ENCODE measurements around the gene NUP43.

Gene NUP43

GRCh38 chr6:149727793-149728498 is 18.4 kb downstream of the NUP43 start:
- 0 out of 2 replicates have a peak, but pooled peaks cover 3% of the 10 kb centered on the region for H3K36me3 ChIP-seq (ENCODE audit: insufficient read depth)
- H3K4me2 ChIP-seq, result no peak overlapping the region
- no peaks in the 10 kb centered on the region for H3K79me2 ChIP-seq (ENCODE audit: insufficient read depth, low read depth)
- H3K27me3 ChIP-seq (ENCODE audit: insufficient read depth, low read depth), result no peaks in the 10 kb centered on the region
- no peak overlapping the region for H3K27ac ChIP-seq
- no peak overlapping the region for H3K4me3 ChIP-seq (IDR thresholded peaks at IDR 0.05; ENCODE audit: insufficient read depth, low read depth, low read length)
- no peak overlapping the region for H2AFZ ChIP-seq (ENCODE audit: low read depth)
- TF ChIP-seq CTCF (conservative IDR thresholded peaks at IDR 0.05; ENCODE audit: low read depth, low read length), result no peak
- H3K9ac ChIP-seq, result no peak overlapping the region
- no peaks in the 10 kb centered on the region for H3K4me1 ChIP-seq (ENCODE audit: low read depth, poor library complexity, severe bottlenecking)
- H4K20me1 ChIP-seq (ENCODE audit: insufficient read depth), result no peaks in the 10 kb centered on the region

- H3K36me3 ChIP-seq (ENCODE audit: insufficient read depth), result 0 out of 2 replicates have a peak, but pooled peaks cover 3% of the 10 kb centered on the region
- H3K9ac ChIP-seq, result no peak overlapping the region
- TF ChIP-seq CTCF (conservative IDR thresholded peaks at IDR 0.05; ENCODE audit: low read depth, low read length), result no peak
Observed at GRCh38 chr6:149725785-149726184, 20.5 kb downstream of the NUP43 start.

GRCh38 chr6:149723771-149724417 is 22.4 kb downstream of the NUP43 start:
- Histone ChIP-seq H3K9ac (no peak overlapping the region), H3K4me2 (no peak overlapping the region), H3K4me1 (ENCODE audit: low read depth, poor library complexity, severe bottlenecking) (no peaks in the 10 kb centered on the region), H3K27me3 (ENCODE audit: insufficient read depth, low read depth) (no peaks in the 10 kb centered on the region), H3K4me3 (IDR thresholded peaks at IDR 0.05; ENCODE audit: insufficient read depth, low read depth, low read length) (no peak overlapping the region), H4K20me1 (ENCODE audit: insufficient read depth) (no peaks in the 10 kb centered on the region), H3K27ac (no peak overlapping the region), H3K79me2 (ENCODE audit: insufficient read depth, low read depth) (no peaks in the 10 kb centered on the region), H2AFZ (ENCODE audit: low read depth) (no peak overlapping the region), H3K36me3 (ENCODE audit: insufficient read depth) (no peaks in the 10 kb centered on the region)
- peak; percentile 63 for TF ChIP-seq CTCF (conservative IDR thresholded peaks at IDR 0.05; ENCODE audit: low read depth, low read length)

More at GRCh38 chr6:149725785-149726184, 20.5 kb downstream of the NUP43 start:
- H3K4me1 ChIP-seq (ENCODE audit: low read depth, poor library complexity, severe bottlenecking), result no peaks in the 10 kb centered on the region
- no peak overlapping the region for H3K4me2 ChIP-seq
- H2AFZ ChIP-seq (ENCODE audit: low read depth), result no peak overlapping the region
- H3K27me3 ChIP-seq (ENCODE audit: insufficient read depth, low read depth), result no peaks in the 10 kb centered on the region
- no peaks in the 10 kb centered on the region for H4K20me1 ChIP-seq (ENCODE audit: insufficient read depth)
- H3K27ac ChIP-seq, result no peak overlapping the region
- no peaks in the 10 kb centered on the region for H3K79me2 ChIP-seq (ENCODE audit: insufficient read depth, low read depth)
- no peak overlapping the region for H3K4me3 ChIP-seq (IDR thresholded peaks at IDR 0.05; ENCODE audit: insufficient read depth, low read depth, low read length)

- H3K36me3 ChIP-seq (ENCODE audit: insufficient read depth), result no peaks in the 10 kb centered on the region
- no peak for TF ChIP-seq CTCF (conservative IDR thresholded peaks at IDR 0.05; ENCODE audit: low read depth, low read length)
Observed at GRCh38 chr6:149723262-149723661, 23.1 kb downstream of the NUP43 start.

More at GRCh38 chr6:149723262-149723661, 23.1 kb downstream of the NUP43 start:
- H3K27ac ChIP-seq, result no peak overlapping the region
- H4K20me1 ChIP-seq (ENCODE audit: insufficient read depth), result no peaks in the 10 kb centered on the region
- no peak overlapping the region for H2AFZ ChIP-seq (ENCODE audit: low read depth)
- no peak overlapping the region for H3K4me3 ChIP-seq (IDR thresholded peaks at IDR 0.05; ENCODE audit: insufficient read depth, low read depth, low read length)
- H3K27me3 ChIP-seq (ENCODE audit: insufficient read depth, low read depth), result no peaks in the 10 kb centered on the region
- no peak overlapping the region for H3K4me2 ChIP-seq
- H3K4me1 ChIP-seq (ENCODE audit: low read depth, poor library complexity, severe bottlenecking), result peaks cover 5% of the 10 kb centered on the region
- no peaks in the 10 kb centered on the region for H3K79me2 ChIP-seq (ENCODE audit: insufficient read depth, low read depth)
- no peak overlapping the region for H3K9ac ChIP-seq
